ENCODE results near the gene PROM2.

Gene PROM2

GRCh38 chr2:95262896-95263542 is 11.2 kb upstream of the PROM2 start:
- no peak overlapping the region for H3K4me3 ChIP-seq (replicated peaks; ENCODE audit: low read depth, low read length)
- no peak for DNase-seq (ENCODE audit: low read depth)
- TF ChIP-seq, protein P1, sequence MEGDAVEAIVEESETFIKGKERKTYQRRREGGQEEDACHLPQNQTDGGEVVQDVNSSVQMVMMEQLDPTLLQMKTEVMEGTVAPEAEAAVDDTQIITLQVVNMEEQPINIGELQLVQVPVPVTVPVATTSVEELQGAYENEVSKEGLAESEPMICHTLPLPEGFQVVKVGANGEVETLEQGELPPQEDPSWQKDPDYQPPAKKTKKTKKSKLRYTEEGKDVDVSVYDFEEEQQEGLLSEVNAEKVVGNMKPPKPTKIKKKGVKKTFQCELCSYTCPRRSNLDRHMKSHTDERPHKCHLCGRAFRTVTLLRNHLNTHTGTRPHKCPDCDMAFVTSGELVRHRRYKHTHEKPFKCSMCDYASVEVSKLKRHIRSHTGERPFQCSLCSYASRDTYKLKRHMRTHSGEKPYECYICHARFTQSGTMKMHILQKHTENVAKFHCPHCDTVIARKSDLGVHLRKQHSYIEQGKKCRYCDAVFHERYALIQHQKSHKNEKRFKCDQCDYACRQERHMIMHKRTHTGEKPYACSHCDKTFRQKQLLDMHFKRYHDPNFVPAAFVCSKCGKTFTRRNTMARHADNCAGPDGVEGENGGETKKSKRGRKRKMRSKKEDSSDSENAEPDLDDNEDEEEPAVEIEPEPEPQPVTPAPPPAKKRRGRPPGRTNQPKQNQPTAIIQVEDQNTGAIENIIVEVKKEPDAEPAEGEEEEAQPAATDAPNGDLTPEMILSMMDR (IDR thresholded peaks at IDR 0.05; ENCODE audit: low read length, missing control alignments), result no peak

DNA sequence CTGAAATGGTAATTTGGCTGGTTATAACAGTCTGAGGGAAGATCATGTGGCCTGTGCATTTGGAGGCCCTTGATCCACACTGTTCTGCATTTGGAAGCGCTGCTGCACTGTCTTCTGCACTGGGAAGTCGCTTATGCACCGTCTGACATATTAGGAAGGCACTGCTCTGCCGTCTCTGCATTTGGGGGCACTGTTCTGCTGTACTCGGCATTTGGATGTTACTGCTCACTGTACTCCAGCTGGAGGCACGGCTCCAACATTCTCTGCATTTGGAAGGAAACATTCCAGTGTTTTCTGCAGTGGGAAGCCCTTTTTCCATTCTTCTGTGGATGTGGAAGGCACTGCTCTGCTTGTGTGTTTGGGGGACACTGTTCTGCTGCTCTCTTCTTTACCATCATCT is 9.6 kb upstream of the PROM2 start:
- no peak for DNase-seq (ENCODE audit: low read depth)
- H3K4me3 ChIP-seq (replicated peaks; ENCODE audit: low read depth, low read length), result no peak overlapping the region
- TF ChIP-seq, protein P1 (IDR thresholded peaks at IDR 0.05; ENCODE audit: low read length, missing control alignments), result no peak

GRCh38 chr2:95265182-95265581 is 9.1 kb upstream of the PROM2 start:
- no peak for DNase-seq (ENCODE audit: low read depth)
- TF ChIP-seq, protein P1 (IDR thresholded peaks at IDR 0.05; ENCODE audit: low read length, missing control alignments), result no peak
- H3K4me3 ChIP-seq (replicated peaks; ENCODE audit: low read depth, low read length), result no peak overlapping the region

- H3K4me3 ChIP-seq (replicated peaks; ENCODE audit: low read depth, low read length), result no peak overlapping the region
- no peak for DNase-seq (ENCODE audit: low read depth)
- TF ChIP-seq, protein P1 (IDR thresholded peaks at IDR 0.05; ENCODE audit: low read length, missing control alignments), result no peak
Measured at GRCh38 chr2:95266781-95267430, 7.3 kb upstream of the PROM2 start.

GRCh38 chr2:95267458-95268210 is 6.6 kb upstream of the PROM2 start:
- TF ChIP-seq, protein P1 (IDR thresholded peaks at IDR 0.05; ENCODE audit: low read length, missing control alignments), result no peak
- no peak for DNase-seq (ENCODE audit: low read depth)
- H3K4me3 ChIP-seq (replicated peaks; ENCODE audit: low read depth, low read length), result no peak overlapping the region

- TF ChIP-seq, protein P1 (IDR thresholded peaks at IDR 0.05; ENCODE audit: low read length, missing control alignments), result no peak
- DNase-seq (ENCODE audit: low read depth), result no peak
- no peak overlapping the region for H3K4me3 ChIP-seq (replicated peaks; ENCODE audit: low read depth, low read length)
Measured at GRCh38 chr2:95268211-95269035, 5.8 kb upstream of the PROM2 start.

All from fibroblast of pulmonary artery (primary cell).